Ovary (tissue), 3 donors: ENCODE data around the gene AGRP.

Source experiments
- EP300 ChIP-seq: sonication (generic); formaldehyde crosslinking; IDR thresholded peaks from one replicate; pipeline ENCODE4 v1.6.1; 2017; ENCODE audit warnings: antibody characterized with exemption
- TF ChIP-seq, protein P1 (sequence below), 3 donors: fragments of 450-650 bp in 2 of 3; fragments of 200-600 bp in 1 of 3; IDR thresholded peaks; one replicate each; pipeline versions ENCODE4 v1.5.1 to v1.8.0; 2016 to 2022; ENCODE audit warnings: antibody characterized with exemption in 3 of 3, mild to moderate bottlenecking in 1 of 3
- donor health status: DM: no; HTN: no; CAD: no.

DNA sequence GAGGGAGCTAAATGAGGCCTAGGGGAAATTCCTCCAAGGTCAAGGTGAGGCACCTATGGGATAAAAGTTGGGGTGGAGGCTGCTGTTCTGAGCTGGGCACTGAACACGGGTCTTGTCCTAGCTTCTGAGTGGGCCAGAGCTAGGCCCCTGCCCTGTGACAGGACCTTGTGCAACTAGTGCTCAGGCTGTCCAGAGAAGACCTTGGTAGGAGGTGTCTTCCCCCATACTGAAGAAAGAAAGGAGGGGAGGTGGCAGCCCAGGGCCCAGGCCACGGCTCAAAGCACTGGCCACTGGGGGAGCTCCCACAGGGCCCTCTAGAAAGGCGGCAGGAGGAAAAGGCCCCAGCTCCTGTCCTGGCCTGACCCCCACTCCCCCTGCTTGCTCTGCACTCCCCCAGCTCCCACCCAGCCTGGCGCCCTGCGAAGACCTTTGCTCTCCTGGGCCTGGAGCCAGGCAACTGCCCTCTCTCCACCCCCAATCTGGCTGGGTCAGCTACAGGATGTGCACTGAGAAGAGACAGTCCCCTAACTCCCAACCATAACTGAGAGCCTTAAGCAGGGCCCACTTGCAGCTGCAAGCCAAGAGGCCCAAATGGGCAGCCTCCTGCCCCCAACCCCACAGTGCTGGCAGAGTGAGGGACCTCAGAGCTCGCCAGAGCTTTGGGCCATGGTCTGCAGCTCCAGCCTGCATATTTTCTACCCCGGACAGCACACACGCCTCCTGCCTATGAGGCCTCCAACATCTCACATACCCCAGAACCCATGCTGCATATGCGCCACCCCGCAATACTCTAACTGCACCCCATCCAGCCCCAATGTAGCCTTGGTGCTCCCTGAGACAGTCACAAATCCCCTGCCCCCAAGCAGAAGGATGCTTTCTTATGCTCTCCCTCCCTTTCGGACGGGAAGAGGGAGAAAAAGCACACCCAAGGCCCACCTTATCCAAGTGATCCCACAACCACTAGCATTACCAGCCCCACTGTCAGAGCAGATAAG, 37.1 kb downstream of the AGRP start:
- TF ChIP-seq EP300: no peak
- TF ChIP-seq, protein P1, sequence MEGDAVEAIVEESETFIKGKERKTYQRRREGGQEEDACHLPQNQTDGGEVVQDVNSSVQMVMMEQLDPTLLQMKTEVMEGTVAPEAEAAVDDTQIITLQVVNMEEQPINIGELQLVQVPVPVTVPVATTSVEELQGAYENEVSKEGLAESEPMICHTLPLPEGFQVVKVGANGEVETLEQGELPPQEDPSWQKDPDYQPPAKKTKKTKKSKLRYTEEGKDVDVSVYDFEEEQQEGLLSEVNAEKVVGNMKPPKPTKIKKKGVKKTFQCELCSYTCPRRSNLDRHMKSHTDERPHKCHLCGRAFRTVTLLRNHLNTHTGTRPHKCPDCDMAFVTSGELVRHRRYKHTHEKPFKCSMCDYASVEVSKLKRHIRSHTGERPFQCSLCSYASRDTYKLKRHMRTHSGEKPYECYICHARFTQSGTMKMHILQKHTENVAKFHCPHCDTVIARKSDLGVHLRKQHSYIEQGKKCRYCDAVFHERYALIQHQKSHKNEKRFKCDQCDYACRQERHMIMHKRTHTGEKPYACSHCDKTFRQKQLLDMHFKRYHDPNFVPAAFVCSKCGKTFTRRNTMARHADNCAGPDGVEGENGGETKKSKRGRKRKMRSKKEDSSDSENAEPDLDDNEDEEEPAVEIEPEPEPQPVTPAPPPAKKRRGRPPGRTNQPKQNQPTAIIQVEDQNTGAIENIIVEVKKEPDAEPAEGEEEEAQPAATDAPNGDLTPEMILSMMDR (IDR thresholded peaks at IDR 0.05): no peak
